ENCODE measurements around the gene ADSS1.

- TF ChIP-seq CTCF (IDR thresholded peaks at IDR 0.05) (no peak), POLR2A (IDR thresholded peaks at IDR 0.05) (no peak)
These were observed 26.7 kb upstream of the ADSS1 start for GRCh38 chr14:104697317-104697703.

Measured in esophagus squamous epithelium (tissue), 4 donors.